ENCODE data around the gene RNF152.

Gene RNF152

GRCh38 chr18:61894751-61895524 lies 2.1 kb upstream of the RNF152 start:
- no peak for DNase-seq (ENCODE audit: low read depth)

- peak; percentile 81 for DNase-seq (ENCODE audit: low read depth)
Measured at GRCh38 chr18:61893971-61894750, 1.4 kb upstream of the RNF152 start.

- peak; percentile 72 for DNase-seq (ENCODE audit: low read depth)
Measured at GRCh38 chr18:61893309-61893970, 633 bp upstream of the RNF152 start.

GRCh38 chr18:61891894-61892293 lies 913 bp downstream of the RNF152 start:
- no peak for DNase-seq (ENCODE audit: low read depth)

GRCh38 chr18:61891271-61891670 lies 1.5 kb downstream of the RNF152 start:
- no peak for DNase-seq (ENCODE audit: low read depth)

- no peak for DNase-seq (ENCODE audit: low read depth)
Measured at GRCh38 chr18:61890344-61890743, 2.5 kb downstream of the RNF152 start.

GRCh38 chr18:61889541-61889940 lies 3.3 kb downstream of the RNF152 start:
- DNase-seq (ENCODE audit: low read depth), result no peak

GRCh38 chr18:61888622-61889021 lies 4.2 kb downstream of the RNF152 start:
- no peak for DNase-seq (ENCODE audit: low read depth)

- no peak for DNase-seq (ENCODE audit: low read depth)
Measured at GRCh38 chr18:61887838-61888237, 5.0 kb downstream of the RNF152 start.

GRCh38 chr18:61883547-61883946 lies 9.3 kb downstream of the RNF152 start:
- peak; percentile 76 for DNase-seq (ENCODE audit: low read depth)

GRCh38 chr18:61882296-61883004 lies 10.4 kb downstream of the RNF152 start:
- DNase-seq (ENCODE audit: low read depth), result peak; percentile 87

- DNase-seq (ENCODE audit: low read depth), result no peak
Measured at GRCh38 chr18:61876899-61877298, 15.9 kb downstream of the RNF152 start.

GRCh38 chr18:61870151-61870550 lies 22.7 kb downstream of the RNF152 start:
- DNase-seq (ENCODE audit: low read depth), result peak; percentile 61

GRCh38 chr18:61869636-61870035 lies 23.2 kb downstream of the RNF152 start:
- no peak for DNase-seq (ENCODE audit: low read depth)

GRCh38 chr18:61865466-61866175 lies 27.2 kb downstream of the RNF152 start:
- DNase-seq (ENCODE audit: low read depth), result no peak

GRCh38 chr18:61861372-61861771 lies 31.4 kb downstream of the RNF152 start:
- no peak for DNase-seq (ENCODE audit: low read depth)

GRCh38 chr18:61860302-61860701 lies 32.5 kb downstream of the RNF152 start:
- DNase-seq (ENCODE audit: low read depth), result no peak

GRCh38 chr18:61859113-61859512 lies 33.7 kb downstream of the RNF152 start:
- DNase-seq (ENCODE audit: low read depth), result no peak

- no peak for DNase-seq (ENCODE audit: low read depth)
Measured at GRCh38 chr18:61856678-61857077, 36.1 kb downstream of the RNF152 start.

- no peak for DNase-seq (ENCODE audit: low read depth)
Measured at GRCh38 chr18:61855449-61856378, 37.1 kb downstream of the RNF152 start.

Measured in ELR (cell line).